ENCODE results near the gene DIPK2A.

DIPK2A gene

DNA sequence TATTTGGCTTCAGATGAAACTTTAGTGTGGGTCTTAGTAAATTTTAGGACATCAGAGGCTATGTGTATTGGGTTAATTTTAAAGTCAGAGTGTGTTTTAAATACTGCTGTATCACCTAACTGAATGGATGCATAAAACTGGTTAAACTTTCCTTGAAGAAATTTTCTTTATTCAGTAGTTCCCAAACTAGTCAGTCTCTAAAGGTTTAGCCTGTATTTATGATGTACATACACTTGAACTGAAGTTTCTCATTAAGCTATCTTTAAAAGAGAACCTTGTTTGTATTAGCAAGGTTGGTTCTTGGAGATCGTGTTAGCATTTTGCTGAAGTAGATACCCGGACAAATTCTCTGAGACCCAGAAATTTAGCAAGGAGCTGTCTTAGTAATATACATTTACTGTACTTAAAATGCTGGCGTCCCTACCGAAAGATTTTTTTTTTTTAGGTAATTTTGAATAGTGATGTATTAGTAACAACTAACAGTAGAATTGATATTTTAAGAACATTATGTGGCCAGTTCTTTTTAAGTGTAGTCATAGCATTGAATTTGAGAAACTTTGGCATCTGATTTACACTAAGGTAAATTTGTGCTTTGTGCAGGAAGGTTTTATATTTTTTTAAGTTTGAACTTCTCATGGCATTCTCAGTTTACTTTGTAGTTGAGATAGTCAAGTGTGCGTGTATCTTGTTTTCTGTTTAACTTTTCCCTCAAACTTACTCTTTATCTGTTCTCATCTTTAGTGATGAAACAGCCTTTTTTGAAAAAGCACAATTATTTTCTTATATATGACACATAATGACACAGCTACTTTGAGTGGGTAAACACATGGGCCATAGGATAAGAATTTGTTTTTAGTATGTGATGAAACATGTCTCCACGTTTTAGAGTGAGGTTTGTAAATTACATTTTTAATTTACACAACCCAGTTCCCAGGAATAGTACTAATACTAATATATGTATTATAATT lies 2.9 kb downstream of the DIPK2A start:
- no peak for DNase-seq (ENCODE audit: low read depth in 3 of 3)

DNA sequence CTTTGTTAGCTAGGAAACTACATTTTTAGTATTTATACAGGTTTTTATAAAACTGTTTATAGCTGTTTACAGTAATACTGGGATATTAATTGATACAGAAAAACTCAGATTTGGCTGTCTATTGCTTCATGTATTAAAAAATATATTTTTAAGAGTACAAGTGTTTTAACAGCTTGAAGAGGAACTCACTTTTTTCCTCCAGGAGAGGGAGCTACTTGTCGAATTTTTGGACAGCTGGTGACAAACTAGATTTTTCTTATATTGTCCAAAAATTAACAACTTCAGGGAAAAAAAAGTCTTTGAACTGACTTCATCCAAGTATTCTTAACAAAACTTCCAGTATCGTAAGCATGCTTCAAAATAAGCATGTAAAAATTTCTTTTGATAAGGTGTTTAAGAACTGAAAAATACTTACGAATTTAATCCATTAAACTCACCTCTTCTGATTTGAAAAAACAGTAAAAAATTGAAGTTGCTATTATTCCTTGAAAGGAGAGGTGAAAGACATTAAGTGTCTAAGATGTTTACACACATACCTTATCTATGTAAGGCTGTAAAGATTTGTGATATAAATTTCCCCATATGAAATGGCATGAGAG lies 4.0 kb downstream of the DIPK2A start:
- DNase-seq (ENCODE audit: low read depth in 3 of 3) = no peak

DNA sequence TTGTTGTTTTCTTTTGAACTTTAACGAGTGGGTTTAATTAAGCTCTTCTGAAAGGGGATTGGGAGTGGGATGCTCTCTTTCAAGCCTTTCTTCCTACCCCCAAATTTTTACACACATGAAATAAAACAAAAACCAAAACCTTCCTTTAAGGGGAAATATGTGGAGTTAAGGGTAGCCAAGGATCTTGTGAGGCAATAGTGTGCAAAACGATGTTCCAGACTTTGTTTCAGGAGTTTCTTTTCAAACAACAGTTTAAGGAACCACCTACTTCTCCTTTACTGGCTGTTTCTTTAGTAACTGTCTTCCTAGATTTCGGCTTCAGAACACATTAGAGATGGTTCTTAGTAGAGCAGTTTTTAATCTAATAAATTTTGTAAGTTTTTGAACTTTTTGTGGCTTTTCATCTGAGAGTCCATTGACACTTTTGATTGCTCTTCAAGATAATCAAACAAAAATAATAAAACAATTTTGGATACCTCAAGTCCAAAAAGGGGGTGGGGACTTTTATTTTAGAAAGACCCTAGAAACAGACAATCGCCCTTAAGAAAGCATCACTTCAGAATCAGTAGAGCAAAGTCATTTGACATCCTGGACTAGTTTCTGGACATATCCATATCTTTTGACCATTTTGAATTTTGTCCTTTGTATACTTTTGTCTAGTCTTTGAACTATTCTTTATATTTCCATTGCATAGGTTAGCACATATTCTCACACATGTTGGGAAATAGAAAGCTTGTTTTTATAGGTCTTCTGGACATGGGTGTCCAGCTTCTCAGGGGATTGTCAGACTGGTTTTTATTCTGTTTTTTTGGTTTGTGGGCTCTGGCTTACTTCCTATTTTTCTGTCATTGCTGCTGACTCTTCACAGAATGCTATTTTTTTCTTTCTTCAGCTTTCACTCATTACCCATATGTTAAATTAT lies 6.0 kb downstream of the DIPK2A start:
- no peak for DNase-seq (ENCODE audit: low read depth in 3 of 3)

DNA sequence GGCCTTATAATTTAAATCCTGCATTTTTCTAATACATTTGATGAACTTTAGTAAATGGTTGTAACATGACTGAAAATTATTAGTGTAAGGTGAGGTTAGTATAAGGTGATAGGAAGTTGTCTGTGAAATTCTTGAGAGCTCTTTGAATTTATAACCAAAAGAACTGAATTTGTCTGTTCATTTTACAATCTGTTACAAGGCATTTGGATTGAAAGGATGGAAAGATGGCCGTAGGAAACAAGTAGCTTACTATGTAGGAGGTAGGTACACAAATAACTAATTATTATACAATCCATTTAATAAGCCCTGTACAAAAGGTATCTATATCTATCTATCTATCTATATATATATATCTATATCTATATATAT lies 6.6 kb downstream of the DIPK2A start:
- DNase-seq (ENCODE audit: low read depth in 3 of 3) = no peak

DNA sequence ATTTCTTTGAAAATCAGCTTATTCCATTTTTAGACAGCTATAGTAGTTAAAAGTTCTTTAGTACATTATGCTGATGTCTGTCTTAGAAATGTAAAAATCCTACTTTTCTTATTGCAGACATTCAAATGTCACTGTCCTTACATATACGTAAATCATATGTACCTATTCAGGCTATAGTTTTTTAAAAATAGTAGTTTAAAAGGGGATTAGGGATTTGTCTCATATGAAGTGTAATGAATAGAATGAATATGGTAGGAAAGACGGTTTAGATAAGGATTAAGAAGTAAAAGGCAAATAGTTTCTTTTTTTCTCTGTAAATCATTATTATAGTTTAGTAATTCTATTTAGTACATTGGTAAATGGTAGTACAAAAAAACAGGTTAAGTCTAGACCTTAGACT lies 7.4 kb downstream of the DIPK2A start:
- no peak for DNase-seq (ENCODE audit: low read depth in 3 of 3)

DNA sequence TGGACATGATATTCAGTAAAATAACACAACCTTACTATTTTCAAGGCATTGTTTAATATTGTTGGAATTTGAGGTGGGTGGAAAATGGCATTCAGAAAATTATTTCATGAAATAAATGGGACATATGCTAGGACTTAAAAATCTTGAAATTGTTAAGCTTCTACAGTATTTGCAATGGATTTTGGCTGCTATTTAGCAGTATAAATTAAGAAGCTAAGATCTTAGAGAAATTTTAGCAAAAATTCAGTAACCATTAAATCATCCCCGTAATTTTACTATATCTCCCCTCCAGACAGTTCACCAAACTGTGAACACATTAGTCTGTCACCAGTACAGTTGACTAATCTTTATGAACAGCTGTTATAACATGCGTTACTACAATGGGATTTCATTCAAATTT lies 8.2 kb downstream of the DIPK2A start:
- DNase-seq (ENCODE audit: low read depth in 3 of 3) = no peak

DNA sequence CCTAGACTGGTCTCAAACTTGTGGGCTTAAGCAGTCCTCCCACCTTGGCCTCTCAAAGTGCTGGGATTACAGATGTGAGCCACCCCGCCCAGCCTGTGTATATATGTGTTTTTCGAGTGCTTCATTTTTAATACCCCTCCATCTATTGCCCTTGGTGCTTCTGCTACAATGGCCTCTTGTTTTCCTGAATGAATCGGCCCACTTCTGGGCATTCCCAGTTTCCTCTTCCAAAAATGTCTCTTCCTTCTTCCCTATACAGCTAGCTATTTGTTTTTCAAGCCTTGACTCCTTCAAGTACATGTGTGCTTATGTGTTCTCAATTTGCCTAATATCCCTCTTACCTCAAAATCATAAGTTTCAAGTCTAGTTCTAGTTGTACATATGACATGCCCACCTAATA lies 16.7 kb downstream of the DIPK2A start:
- DNase-seq (ENCODE audit: low read depth in 3 of 3) = no peak

DNA sequence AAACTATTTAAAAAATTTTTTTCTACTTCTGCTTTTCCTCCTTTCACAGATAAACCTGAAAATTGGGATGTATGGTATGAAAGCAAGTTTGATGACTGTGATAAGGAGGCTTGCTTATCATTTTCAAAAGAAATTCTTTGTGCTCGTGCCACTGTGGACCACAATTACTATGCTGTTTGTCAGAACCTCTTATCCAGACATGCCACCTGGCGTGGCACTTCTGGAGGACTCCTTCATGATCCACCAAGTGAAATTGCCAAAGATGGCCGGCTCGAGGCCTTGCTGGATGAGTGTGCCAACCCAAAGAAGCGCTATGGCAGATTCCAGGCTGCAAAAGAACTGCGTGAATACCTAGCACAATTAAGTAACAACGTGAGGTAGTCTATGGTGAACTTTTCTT lies 17.8 kb downstream of the DIPK2A start:
- DNase-seq (ENCODE audit: low read depth in 3 of 3) = no peak

DNA sequence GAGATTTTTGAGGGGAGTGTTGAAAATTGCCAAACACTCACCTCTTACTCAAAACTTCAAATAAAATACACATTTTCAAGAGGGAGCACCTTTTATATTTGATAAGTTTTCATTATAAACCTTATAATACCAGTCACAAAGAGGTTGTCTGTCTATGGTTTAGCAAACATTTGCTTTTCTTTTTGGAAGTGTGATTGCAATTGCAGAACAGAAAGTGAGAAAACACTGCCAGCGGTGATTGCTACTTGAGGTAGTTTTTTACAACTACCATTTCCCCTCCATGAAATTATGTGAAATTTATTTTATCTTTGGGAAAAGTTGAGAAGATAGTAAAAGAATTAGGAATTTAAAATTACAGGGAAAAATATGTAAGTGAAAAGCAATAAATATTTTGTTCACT lies 20.1 kb downstream of the DIPK2A start:
- no peak for DNase-seq (ENCODE audit: low read depth in 3 of 3)

DNA sequence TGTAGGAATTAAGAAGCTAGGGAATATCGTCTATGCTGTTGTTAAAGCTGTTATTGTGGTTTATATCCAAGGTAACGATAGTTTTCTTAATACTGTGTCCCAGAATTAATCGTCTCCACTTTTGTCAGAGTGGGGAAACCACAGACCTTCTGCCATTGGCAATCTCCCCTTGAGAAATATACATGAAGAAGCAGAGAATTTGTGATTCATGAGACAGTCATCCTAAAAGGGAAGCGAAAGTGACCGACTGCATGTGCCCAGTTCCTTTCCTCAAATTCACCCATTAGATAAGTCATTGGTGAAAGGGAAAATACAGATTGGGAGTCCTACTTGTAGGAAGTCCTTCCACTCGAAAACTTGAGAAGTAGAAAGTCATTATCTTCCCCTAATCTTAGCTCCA lies 26.6 kb downstream of the DIPK2A start:
- DNase-seq (ENCODE audit: low read depth in 3 of 3) = no peak

DNA sequence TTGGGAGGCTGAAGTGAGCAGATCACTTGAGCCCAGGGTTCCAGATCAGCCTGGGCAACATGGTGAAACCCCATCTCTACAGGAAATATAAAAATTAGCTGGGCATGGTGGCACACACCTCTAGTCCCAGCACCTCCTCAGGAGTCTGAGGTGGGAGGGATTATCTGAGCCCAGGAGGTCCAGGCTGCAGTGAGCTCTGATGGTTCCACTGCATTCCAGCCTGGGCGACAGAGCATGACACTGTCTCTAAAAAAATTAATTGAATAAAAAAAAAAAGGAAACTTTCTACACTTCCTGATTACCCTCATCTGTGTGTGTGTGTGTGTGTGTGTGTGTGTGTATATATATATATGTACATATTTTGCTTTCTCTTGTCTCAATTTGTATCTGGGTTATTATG lies 31.4 kb downstream of the DIPK2A start:
- DNase-seq (ENCODE audit: low read depth in 3 of 3) = no peak

DNA sequence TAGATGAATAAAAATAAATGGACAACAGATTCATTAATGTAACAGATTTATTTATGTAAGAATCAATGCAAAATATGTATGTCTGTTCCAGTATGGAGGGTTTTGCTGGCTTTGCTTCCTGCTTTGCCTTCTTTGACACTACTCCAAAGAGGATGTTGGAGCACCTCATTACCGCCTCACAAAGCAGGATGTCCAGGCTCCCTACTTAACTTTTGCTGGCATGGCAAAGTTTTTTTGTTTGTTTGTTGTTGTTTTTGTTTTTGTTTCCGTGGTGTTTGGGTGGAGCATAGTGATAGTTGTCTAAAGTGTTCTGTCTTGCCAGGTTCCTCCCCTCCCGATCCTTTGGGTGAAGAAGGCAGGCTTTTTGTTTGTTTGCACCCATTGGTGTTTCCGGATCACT lies 38.7 kb downstream of the DIPK2A start:
- DNase-seq (ENCODE audit: low read depth in 3 of 3) = no peak

DNA sequence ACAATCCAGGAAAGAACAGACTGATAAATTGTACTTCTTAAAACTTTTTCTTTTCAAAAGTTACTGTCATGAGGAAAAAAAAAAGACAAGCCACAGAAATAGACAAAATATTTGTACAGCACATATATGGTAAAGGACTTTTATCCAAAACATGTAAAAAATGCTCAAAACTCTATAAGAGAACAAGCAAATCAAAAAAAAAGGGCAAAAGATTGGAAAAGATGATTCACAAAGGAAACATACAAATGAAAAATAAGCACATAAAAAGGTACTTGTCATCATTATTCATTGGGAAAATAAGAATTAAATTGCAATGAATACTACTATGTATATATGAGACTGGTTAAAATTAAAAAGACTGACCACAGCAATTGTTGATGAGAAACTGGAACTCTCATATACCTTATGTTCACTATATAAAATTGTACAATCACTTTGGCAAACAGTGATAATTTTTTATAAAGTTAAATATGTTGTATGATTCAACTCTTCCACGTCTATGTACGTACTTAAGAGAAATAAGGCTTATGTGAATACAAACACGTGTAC lies 39.7 kb downstream of the DIPK2A start:
- DNase-seq (ENCODE audit: low read depth in 3 of 3) = no peak

DNA sequence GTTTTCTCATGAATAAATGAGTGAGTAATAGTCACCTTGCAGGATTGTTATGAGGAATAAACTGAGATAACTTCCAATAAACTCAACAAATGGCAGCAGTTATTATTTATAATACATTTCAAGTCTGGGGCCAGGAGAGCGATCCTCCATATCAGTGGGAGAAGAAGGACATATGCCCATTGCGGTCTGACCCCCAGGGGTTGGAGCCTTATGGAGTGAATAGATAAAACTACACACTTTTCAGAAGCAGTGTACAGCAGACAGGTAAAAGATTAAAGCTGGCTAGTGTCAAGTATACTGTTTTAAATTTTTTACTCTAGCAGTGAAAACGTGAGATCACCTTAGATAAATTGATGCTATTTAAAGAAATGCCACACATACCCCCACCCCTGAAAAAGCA lies 43.5 kb downstream of the DIPK2A start:
- DNase-seq (ENCODE audit: low read depth in 3 of 3) = no peak

DNA sequence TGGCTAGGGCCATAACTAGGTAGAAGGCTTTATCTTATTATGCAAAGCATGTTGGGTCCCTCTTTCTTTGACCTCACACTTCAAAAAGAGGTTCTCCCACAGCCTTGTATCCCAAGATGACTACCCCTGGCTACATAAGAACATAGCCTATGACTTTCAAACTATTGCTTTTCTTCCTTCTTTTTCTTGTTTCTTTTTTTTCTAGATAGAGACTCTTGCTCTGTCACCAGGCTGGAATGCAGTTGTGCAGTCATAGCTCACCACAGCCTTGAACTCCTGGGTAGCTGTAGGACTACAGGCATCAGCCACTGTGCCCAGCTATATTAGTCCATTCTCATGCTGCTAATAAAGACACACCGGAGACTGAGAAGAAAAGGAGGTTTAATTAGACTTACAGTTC lies 47.2 kb downstream of the DIPK2A start:
- no peak for DNase-seq (ENCODE audit: low read depth in 3 of 3)

Measured in stimulated activated CD4-positive, alpha-beta T cell treated with anti-CD3 and anti-CD28 coated beads, TNF-alpha, amount 100 ng/mL, for 4 hours (primary cell).